K562 (cell line): ENCODE data around the gene ACRV1. TPM values are rescaled to one million over a fixed set of nuclear protein-coding genes. Genes with fewer than 3 reads are reported as not detected.

Source experiments
- ATF1 ChIP-seq, 2 experiments: fragments of 450-650 bp in 1 of 2; IDR thresholded peaks; 2 replicates each; pipeline ENCODE4 v1.6.1; 2016; ENCODE audit warnings: missing compliant biosample characterization in 1 of 2, missing genetic modification characterization in 1 of 2
- ETV6 ChIP-seq, 3 experiments: fragments of 150-350 bp in 1 of 3; sonication (generic) in 1 of 3; formaldehyde crosslinking in 1 of 3; IDR thresholded peaks; 2 replicates each; pipeline versions ENCODE4 v1.6.1 to v1.8.0; 2014 to 2022; ENCODE audit warnings: borderline replicate concordance in 2 of 3, low read depth in 2 of 3, antibody characterized with exemption in 1 of 3, low read length in 1 of 3, mild to moderate bottlenecking in 1 of 3, missing genetic modification reagents in 1 of 3
- EZH2 ChIP-seq: IDR thresholded peaks from 2 replicates; pipeline ENCODE4 v1.6.1; 2012; ENCODE audit warnings: low read depth, mild to moderate bottlenecking, inconsistent platforms, low read length, borderline replicate concordance
- HDAC8 ChIP-seq: fragments of 450-650 bp; IDR thresholded peaks from 2 replicates; pipeline ENCODE4 v1.6.1; 2016; ENCODE audit warnings: mild to moderate bottlenecking, missing genetic modification characterization, moderate library complexity, missing compliant biosample characterization
- HDGF ChIP-seq: fragments of 450-650 bp; IDR thresholded peaks from 2 replicates; pipeline ENCODE4 v1.6.1; 2016
- HMG20B ChIP-seq: fragments of 250-450 bp; sonication (Bioruptor Pico); IDR thresholded peaks from 2 replicates; pipeline ENCODE4 v1.5.0; 2021; ENCODE audit warnings: mild to moderate bottlenecking
- HMGN3 ChIP-seq: IDR thresholded peaks from 2 replicates; pipeline ENCODE4 v1.6.1; 2011; ENCODE audit warnings: borderline replicate concordance, low read depth, mild to moderate bottlenecking, mixed read lengths, low read length; ENCODE audit not compliant: insufficient read length; ENCODE audit errors: extremely low read depth
- HNRNPH1 ChIP-seq: fragments of 200-400 bp; formaldehyde crosslinking; optimal IDR thresholded peaks from 2 replicates; pipeline ENCODE3; 2017; ENCODE audit warnings: low read depth, mild to moderate bottlenecking, low read length, moderate library complexity
- IFI16 ChIP-seq: fragments of 250-450 bp; sonication (Bioruptor Pico); IDR thresholded peaks from 2 replicates; pipeline ENCODE4 v2.1.2; 2022; ENCODE audit warnings: mild to moderate bottlenecking, inconsistent platforms
- KLF10 ChIP-seq: fragments of 250-450 bp; sonication (Bioruptor Pico); IDR thresholded peaks from 2 replicates; pipeline ENCODE4 v1.6.1; 2021; ENCODE audit warnings: matching md5 sums
- MECOM ChIP-seq: fragments of 250-450 bp; sonication (Bioruptor Pico); IDR thresholded peaks from 2 replicates; pipeline ENCODE4 v1.8.0; 2022; ENCODE audit warnings: inconsistent platforms
- MTA1 ChIP-seq: fragments of 450-650 bp; IDR thresholded peaks from 2 replicates; pipeline ENCODE4 v1.6.1; 2017; ENCODE audit warnings: borderline replicate concordance
- MTF1 ChIP-seq: fragments of 250-450 bp; sonication (Bioruptor Pico); IDR thresholded peaks from 2 replicates; pipeline ENCODE4 v1.9.0; 2021; ENCODE audit warnings: moderate library complexity, mild to moderate bottlenecking, inconsistent platforms, borderline replicate concordance
- PCBP1 ChIP-seq: fragments of 200-400 bp; formaldehyde crosslinking; IDR thresholded peaks from 2 replicates; pipeline ENCODE4 v1.6.1; 2018; ENCODE audit warnings: mild to moderate bottlenecking, low read depth, low read length; ENCODE audit not compliant: poor library complexity, severe bottlenecking
- RAD21 ChIP-seq, 2 experiments: fragments of 250-450 bp in 1 of 2; fragments of 450-650 bp in 1 of 2; sonication (Bioruptor Pico) in 1 of 2; formaldehyde crosslinking in 1 of 2; IDR thresholded peaks in 1 of 2; conservative IDR thresholded peaks in 1 of 2; 2 replicates each; pipeline versions ENCODE4 v1.4.0 to v1.8.0; 2020 to 2022; ENCODE audit warnings: mild to moderate bottlenecking in 2 of 2, moderate library complexity in 1 of 2
- SMC3 ChIP-seq: conservative IDR thresholded peaks from 2 replicates; pipeline ENCODE4 v1.6.1; 2011; ENCODE audit warnings: low read depth, low read length, improper control_type of control experiment; ENCODE audit not compliant: insufficient read depth
- ZNF184 ChIP-seq: sonication (generic); formaldehyde crosslinking; IDR thresholded peaks from 2 replicates; pipeline ENCODE4 v1.5.0; 2020; ENCODE audit warnings: missing genetic modification reagents
- ZNF224 ChIP-seq: sonication (generic); formaldehyde crosslinking; IDR thresholded peaks from 2 replicates; pipeline ENCODE4 v1.8.0; 2022; ENCODE audit warnings: mild to moderate bottlenecking, missing genetic modification reagents
- ZNF717 ChIP-seq: fragments of 250-450 bp; sonication (Bioruptor Pico); IDR thresholded peaks from 2 replicates; pipeline ENCODE4 v1.5.0; 2021
- polyA plus RNA-seq, 8 experiments: library from polyadenylated mRNA; depleted of rRNA in 4 of 8; stranded (reverse) in 5 of 8; unstranded in 3 of 8; fragments of >200 nt; fragmentation: Nextera tagmentation in 2 of 8; fragmentation: Illumina TruSeq in 1 of 8; extraction: Ambion mirVana in 2 of 8; extraction: Trizol in 1 of 8; gene quantifications; 2 replicates each; pipeline versions ENCODE4 v1.2.1 to v1.2.3, GENCODE V29; 2011 to 2014; ENCODE audit warnings: inconsistent platforms in 1 of 8, missing spikeins in 1 of 8
- total RNA-seq, 7 experiments: library from RNA; depleted of rRNA in 6 of 7; stranded (reverse); fragments of >200 nt in 6 of 7; fragmentation: Illumina TruSeq in 2 of 7; extraction: Trizol in 2 of 7; gene quantifications; 2 replicates each; pipeline versions ENCODE4 v1.2.1 to v1.2.3, GENCODE V29; 2011 to 2021; ENCODE audit warnings: low replicate concordance in 1 of 7
- TF ChIP-seq, protein P1 (sequence below): sonication (generic); formaldehyde crosslinking; IDR thresholded peaks from 2 replicates; pipeline ENCODE4 v1.8.1; 2023; ENCODE audit warnings: mild to moderate bottlenecking, missing genetic modification reagents
- TF ChIP-seq, protein P2 (sequence below): sonication (generic); formaldehyde crosslinking; IDR thresholded peaks from 2 replicates; pipeline ENCODE4 v1.8.0; 2022; ENCODE audit warnings: missing genetic modification reagents, mild to moderate bottlenecking, moderate library complexity, borderline replicate concordance
- TF ChIP-seq, protein P3 (sequence below), 2 experiments: fragments of 450-650 bp; IDR thresholded peaks; 2 replicates each; pipeline ENCODE4 v1.6.1; 2018; ENCODE audit warnings: mild to moderate bottlenecking in 2 of 2, low read depth in 1 of 2; ENCODE audit not compliant: partially characterized antibody in 2 of 2

Gene ACRV1
- total and polyA plus RNA-seq, 9 of the 15 experiments (the other 6 are each of a cell fraction or from before 2014, with no cell fraction given), result 0.22 to 0.25 TPM; not detected in 7

DNA sequence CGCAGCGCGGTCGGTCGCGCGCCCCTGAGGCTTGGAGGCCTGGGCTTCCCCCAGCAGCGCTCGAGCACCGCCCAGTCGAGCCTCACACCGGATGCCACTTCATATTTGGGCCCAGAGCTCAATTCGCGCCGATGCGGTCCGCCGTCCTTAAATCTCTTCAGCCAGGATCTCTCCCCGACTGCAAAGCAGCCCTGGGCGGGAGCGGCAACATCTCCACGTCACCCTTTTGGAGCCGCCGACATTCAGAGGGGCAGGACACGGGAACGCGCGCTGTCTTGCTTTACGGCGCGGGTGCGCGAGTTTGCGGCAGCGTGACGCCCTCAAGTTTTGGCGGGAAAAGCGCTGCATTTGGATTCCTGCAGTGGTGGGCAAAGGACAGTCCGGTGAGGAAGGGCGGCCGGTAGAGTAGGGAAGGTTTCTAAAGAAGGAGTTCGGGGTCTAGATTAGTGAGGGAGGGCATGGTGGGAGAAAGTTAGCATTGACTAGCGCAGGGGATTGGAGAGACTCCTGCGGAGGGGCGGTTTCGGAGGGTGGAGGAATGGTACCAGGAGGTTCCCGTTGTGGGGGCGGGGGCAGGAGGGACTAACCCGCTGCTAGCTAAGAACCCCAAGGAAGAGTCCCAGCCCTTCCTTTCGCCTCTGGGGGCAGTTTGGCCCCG, 54.9 kb downstream of the ACRV1 start (continued):
- TF ChIP-seq ATF1 (CRISPR knock-in tag; IDR thresholded peaks at IDR 0.05) (peak; percentile 44; the same call in 1 of the 2 replicates), ATF1 (tag; IDR thresholded peaks at IDR 0.05) (peak; percentile 97), HNRNPH1 (no peak), MTF1 (CRISPR knock-in tag) (no peak), ZNF184 (CRISPR knock-in tag) (no peak), RAD21 (CRISPR knock-in tag; conservative IDR thresholded peaks at IDR 0.05 in 1 of 2, IDR thresholded peaks at IDR 0.05 in 1 of 2) (no peak), PCBP1 (no peak), ZNF224 (0 out of 2 replicates have a peak, but pooled peaks have one; percentile 22), HDGF (no peak), KLF10 (CRISPR knock-in tag) (no peak), ETV6 (IDR thresholded peaks at IDR 0.05; ENCODE audit: borderline replicate concordance in 1 of 2, low read depth in 2 of 2, low read length in 1 of 2) (no peak; a peak in 1 of 4 replicates), ETV6 (CRISPR knock-in tag; IDR thresholded peaks at IDR 0.05; ENCODE audit: borderline replicate concordance) (no peak), EZH2 (no peak), HDAC8 (tag) (no peak), MECOM (CRISPR knock-in tag) (no peak; the same call in 1 of the 2 replicates), ZNF717 (CRISPR knock-in tag) (no peak), IFI16 (no peak), HMGN3 (peak; percentile 94), HMG20B (CRISPR knock-in tag) (no peak), MTA1 (no peak), SMC3 (no peak)
- TF ChIP-seq, protein P1, sequence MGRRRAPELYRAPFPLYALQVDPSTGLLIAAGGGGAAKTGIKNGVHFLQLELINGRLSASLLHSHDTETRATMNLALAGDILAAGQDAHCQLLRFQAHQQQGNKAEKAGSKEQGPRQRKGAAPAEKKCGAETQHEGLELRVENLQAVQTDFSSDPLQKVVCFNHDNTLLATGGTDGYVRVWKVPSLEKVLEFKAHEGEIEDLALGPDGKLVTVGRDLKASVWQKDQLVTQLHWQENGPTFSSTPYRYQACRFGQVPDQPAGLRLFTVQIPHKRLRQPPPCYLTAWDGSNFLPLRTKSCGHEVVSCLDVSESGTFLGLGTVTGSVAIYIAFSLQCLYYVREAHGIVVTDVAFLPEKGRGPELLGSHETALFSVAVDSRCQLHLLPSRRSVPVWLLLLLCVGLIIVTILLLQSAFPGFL (CRISPR knock-in tag), result peak; percentile 94; the same call in 1 of the 2 replicates
- TF ChIP-seq, protein P2, sequence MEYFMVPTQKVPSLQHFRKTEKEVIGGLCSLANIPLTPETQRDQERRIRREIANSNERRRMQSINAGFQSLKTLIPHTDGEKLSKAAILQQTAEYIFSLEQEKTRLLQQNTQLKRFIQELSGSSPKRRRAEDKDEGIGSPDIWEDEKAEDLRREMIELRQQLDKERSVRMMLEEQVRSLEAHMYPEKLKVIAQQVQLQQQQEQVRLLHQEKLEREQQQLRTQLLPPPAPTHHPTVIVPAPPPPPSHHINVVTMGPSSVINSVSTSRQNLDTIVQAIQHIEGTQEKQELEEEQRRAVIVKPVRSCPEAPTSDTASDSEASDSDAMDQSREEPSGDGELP, result peak; percentile 84
- TF ChIP-seq, protein P3, sequence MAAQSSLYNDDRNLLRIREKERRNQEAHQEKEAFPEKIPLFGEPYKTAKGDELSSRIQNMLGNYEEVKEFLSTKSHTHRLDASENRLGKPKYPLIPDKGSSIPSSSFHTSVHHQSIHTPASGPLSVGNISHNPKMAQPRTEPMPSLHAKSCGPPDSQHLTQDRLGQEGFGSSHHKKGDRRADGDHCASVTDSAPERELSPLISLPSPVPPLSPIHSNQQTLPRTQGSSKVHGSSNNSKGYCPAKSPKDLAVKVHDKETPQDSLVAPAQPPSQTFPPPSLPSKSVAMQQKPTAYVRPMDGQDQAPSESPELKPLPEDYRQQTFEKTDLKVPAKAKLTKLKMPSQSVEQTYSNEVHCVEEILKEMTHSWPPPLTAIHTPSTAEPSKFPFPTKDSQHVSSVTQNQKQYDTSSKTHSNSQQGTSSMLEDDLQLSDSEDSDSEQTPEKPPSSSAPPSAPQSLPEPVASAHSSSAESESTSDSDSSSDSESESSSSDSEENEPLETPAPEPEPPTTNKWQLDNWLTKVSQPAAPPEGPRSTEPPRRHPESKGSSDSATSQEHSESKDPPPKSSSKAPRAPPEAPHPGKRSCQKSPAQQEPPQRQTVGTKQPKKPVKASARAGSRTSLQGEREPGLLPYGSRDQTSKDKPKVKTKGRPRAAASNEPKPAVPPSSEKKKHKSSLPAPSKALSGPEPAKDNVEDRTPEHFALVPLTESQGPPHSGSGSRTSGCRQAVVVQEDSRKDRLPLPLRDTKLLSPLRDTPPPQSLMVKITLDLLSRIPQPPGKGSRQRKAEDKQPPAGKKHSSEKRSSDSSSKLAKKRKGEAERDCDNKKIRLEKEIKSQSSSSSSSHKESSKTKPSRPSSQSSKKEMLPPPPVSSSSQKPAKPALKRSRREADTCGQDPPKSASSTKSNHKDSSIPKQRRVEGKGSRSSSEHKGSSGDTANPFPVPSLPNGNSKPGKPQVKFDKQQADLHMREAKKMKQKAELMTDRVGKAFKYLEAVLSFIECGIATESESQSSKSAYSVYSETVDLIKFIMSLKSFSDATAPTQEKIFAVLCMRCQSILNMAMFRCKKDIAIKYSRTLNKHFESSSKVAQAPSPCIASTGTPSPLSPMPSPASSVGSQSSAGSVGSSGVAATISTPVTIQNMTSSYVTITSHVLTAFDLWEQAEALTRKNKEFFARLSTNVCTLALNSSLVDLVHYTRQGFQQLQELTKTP (IDR thresholded peaks at IDR 0.05; ENCODE audit: low read depth in 1 of 2, partially characterized antibody in 2 of 2), result peak in 1 of 2 experiments; percentile 70
